Stimulated activated CD8-positive, alpha-beta memory T cell treated with anti-CD3 and anti-CD28 coated beads, Interleukin-7, amount 100 ng/mL, for 4 hours (primary cell): ENCODE data around the gene NDUFAF8.

ENCODE experiments used
- DNase-seq, 2 donors: peaks; one replicate each; pipeline ENCODE4 v3.0.0-alpha.2; 2020; ENCODE audit warnings: low read depth in 2 of 2

NDUFAF8 gene

DNA sequence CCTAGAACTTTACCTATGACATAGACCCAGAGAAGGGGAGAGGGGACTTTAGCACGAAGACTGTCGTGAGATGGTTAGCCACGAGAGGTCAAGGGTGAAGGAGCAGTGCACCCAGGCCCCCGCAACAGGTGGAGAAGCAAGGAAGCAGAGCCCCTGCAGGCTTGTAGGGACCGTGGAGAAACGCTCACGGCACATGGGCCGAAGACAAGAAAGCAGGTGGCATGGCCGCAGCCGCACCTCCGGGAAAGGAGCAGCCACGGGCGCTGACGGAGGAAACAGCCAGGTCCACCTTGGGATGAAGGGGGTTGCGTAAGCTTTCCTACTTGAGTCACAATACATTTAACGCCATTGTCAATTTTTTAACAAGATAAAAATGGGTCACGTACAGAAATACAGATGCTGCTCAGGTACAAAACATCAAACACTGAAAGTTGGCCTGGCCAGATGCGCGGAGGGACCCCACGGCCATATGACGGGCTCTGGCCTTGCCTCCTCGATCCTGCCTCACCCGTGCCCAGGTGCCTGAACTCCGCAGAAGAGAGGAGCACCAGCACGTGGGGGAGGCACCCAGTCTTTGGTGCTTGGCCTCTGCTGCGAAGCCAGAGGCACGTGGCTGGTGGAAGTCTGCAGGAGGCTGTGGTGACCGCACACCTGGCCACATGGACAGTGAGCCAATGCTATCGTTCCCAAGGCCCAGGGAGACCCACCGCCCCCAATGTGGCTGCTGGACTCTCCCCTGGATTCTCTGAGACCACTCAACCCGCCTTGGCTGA, 34.8 kb downstream of the NDUFAF8 start:
- no peak for DNase-seq

DNA sequence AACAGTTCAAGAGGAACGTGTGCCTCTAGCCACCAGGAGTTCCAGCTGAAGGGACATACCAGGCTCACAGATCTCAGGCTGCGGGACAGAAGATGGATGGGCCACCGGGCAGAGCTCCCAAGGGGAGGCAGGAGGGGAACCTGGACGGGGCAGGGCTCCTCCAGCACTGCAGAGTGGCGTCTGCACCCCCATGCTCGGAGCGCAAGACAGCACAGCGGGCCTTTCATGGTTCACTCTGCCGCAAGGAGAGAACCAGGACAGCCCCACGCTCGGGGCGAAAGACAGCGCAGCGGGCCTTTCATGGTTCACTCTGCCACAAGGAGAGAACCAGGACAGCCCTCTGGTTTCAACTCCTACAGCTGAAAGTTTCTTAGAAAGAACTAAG, 35.3 kb downstream of the NDUFAF8 start:
- no peak for DNase-seq

DNA sequence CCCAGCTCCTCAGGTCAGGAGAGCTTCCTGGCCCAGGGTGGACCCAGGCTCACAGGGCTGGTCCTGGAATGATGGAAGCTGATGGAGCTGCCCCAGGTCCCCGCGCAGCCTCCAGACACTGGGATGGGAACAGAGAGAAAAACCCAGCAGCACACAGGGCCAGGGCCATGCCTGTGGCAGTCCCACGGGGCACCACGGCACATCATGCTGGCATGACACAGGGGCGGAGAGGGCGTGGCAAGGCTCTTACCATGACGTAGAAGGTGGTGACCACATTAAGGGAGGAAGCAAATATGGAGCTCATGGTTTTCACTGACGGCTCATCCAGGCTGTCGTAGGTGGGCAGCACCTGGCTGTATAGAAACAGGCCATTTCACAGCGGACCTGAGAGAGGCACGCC, 37.7 kb downstream of the NDUFAF8 start:
- DNase-seq, result no peak

DNA sequence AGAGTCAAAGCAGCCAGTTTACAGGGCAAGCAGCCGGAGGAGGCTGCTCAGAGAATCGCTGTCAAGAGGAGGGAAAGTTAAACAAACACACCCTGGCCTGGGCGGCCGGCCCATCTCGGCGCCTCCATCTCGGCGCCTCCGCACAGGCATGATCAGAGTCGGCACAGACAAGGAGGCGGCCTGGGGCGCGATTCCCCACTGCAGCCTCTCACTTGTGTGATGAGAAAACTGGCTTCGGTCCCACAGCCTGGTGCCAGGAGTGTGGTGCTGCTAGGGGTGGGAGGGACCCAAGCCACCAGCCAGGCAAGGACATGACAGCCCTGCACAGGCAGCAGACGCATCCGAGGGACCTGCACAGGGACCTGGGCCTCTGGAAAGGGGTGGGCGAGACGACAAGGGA, 38.3 kb downstream of the NDUFAF8 start:
- DNase-seq, result no peak

DNA sequence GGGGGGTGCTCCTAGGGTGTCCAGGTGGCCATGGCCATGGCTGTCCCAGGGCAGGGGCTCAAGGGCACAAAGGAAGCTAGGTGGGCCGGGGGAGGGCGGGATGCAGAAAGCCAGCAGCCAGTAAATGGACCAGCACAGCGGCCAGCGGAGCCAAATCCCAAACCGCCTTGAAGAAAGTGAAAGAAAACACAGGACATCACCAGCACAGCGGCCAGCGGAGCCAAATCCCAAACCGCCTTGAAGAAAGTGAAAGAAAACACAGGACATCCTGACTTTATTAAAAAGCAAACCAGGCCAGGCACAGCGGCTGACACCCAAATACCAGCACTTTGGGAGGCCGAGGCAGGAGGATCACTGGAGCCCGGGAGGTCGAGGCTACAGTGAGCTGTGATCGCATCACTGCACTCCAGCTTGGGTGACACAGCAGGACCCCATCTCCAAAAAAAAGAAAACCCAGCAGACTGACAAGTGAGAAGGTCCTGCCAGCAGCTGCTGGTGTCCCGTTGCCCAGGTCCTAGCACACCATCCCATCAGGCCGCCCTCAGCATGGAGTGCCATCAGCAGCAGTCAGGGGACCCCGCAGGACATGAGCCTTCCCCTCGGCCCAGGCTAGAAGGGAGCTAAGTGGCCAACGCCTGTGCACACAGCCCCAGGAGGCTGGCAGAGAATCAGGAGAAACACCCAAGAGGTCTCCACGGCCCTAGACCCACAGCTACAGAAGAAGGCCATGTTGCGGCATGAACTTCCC, 39.0 kb downstream of the NDUFAF8 start:
- DNase-seq, result no peak

DNA sequence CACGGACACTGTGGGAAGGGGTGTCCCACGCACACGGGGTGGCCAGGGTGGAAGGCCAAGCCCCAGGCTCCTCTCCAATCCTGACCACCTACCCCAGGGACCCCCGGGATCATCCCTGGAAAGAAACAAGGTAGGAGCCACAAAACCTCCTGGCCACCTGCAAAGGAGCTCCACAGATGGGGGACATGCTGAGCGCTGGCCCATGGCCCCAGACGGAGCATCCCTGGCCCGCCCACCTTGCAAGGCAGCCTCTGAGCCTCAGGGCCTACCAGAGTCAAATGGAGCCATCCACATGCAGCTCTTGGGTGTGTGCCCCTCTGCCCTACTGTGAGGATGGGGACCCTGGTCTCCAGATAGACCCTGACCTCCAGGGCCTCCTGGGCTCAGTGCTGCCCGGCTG, 39.7 kb downstream of the NDUFAF8 start:
- DNase-seq, result no peak

DNA sequence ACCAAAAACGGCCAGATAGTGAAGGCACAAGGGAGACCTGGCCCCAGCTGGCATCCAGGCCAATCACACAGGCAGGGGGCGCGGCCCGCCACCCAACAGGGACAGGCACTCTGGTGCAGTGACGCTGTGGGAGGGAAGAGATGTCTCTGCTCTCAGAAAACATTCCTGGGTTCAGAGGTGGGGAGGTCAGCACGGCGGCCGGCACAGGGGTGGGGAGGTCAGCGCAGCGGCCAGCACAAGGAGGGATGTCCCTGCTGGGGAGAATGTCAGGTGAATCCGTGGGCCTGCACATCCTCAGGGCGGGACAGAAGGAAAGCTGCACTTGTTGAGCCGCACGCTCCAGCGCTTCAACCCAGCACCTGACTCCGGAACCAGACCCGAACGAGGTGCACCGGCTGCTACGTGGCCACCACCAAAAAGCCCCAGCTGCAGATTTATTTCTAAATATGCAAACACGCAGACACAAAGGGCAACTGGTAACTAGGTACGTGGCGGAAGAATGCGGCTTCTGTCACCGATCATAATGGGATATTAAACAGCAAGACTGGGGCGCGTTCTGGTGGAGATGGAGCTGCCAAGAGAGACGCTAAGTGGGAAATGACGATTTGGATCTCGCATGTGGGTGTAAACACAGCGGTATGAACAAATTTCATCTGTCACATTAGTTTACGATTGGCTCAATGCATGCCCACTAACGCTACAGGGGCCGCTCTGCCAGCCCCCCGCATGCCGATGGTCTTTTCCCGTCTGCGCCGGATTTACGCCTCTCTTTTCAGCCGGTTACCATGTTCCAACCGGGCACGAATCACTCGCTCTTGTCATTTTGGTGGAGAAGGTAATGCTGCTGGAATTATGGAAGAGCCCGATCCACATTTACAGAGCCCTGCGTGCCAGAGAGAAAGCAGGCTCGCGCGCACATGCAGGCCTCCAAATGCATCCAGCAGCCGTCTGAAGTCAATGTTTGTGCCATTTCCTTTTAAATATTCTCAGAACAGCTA, 40.5 kb downstream of the NDUFAF8 start:
- DNase-seq, result no peak

DNA sequence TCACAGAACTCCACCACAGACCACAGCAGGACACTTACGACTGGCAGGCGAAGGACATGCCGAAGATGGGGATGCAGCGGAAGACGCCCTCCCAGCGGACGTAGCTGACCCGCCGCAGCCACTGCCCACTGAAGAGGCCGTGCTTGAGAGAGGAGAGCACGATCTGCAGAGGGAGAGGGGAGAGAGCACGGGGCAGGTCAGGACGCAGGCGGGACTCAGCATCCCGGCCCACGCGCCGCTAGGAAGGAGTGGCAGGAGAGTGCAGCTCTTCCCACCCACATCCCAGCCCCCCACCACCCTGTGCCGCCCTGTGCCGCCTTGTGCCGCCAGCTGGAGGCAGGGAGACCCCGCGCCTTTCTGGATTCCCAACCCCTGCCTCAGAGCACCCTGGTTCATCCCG, 41.5 kb downstream of the NDUFAF8 start:
- no peak for DNase-seq

DNA sequence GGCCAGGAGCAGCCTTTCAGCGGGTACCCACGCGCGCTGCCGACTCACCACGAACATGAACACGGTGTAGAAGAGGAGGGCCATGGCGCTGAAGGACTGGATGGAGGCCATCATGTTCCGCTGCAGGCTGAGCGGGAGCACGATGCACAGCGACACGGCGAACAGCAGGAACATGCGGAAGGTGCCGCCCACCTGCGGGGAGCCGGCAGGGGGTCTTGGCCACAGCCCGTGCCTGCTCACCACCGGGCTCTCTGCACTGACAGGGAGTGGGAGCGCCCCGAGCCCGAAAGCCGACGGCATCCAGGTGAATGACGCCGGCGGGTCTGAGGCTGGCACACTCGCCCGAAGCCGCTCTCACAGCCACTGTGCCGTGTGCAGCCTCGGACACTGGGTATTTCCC, 43.0 kb downstream of the NDUFAF8 start:
- no peak for DNase-seq

DNA sequence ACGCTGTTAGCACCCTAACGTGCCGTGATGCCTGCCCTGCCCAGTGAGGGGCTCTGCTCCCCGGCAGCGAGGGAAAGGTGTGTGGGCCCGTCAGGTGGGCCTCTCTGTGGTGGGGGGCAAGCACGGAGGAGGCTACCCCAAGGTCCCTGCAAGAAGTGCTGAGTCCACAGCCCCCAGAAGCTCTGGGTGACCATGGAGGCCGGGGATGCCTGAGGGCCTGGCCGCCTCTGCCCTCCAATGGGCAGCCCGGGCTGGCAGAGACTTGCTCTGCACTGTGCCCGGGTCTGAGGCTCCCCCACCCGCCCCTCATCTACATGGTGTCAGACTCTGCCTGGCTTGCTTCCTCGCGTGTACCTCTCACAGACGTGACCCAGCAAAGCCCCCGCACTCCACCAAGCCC, 43.8 kb downstream of the NDUFAF8 start:
- DNase-seq, result no peak

DNA sequence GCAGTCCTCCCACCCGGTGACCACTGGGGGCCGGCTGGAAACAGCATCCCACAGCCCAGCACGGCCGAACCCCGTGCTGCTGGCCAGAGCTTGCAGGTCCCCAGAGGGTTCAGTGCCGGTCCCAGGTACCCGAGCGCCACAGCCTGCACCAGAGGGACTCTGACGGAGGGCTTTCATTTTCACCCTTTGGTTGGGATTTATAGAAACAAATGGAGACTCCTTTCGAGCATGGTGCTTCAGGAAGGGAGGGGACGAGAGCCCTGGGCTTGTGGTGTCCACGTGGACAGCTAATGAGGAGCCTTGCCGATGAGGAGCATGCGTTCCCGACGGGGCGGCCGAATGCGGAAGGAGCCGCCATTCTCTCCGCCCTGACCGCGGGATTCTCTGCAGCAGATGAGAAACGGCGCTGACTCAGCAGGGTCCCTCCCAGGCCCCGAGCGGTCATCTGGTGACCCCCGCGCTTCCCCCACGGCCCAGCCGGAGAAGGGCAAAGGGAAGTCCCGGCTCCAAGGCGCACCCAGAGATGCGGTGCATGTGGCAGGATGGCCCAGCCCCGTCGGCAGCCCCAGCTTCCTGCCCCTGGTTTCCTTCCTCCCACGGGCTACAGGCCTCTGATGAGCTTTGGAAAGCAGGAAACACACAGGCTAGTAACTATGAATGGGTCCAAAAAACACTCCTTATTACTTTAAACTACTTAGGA, 46.2 kb downstream of the NDUFAF8 start:
- peak; percentile 14 to 49 for DNase-seq

DNA sequence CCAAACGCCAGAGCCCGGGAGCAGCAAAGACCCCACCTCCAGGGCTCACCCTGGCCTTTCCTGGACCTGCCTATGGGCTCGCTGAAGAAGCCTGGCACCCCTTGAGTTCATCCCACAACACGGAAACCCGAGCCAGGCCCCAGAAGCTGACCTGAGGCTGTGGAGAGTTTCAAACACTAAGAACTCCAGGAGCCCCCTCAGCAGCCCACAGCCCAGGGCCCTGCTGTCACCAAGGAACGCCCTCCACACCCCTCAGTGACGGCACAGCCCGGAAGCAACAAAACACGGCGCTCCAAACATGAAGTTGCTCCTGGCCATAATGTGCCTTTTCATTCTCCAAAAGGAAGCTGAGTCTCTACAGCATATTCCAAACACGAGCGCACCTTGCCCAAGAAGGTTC, 46.8 kb downstream of the NDUFAF8 start:
- DNase-seq, result no peak

DNA sequence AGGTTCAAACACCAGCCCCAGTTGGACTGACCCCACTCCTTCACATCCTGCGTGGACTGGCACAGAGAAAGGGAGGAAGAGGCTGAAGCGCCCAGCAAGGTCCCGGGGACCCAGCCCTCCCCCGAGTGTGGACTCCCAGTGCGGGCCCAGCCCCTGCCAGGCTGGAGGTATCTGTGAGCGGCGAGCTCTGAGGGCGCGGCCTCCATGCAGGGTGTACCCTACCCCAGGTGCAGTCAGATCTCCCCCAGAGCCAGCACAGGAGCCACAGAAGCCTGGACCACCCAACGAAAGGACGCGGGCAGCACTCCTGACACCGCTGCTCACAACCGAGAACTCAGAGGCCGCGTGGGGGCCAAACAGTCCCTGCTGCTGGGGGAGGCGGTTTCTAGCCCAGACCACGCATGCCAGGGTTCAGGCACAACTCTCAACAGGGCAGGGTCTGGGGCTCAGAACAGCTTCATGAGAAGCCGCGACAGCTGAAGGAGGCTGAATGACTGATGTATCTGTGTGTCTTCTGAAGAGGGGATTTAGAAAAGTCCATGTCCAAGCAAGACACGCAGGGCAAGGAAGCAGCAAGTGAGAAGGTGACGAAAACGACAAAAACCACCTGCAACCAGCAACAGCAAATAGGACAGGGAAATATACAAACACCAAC, 47.5 kb downstream of the NDUFAF8 start:
- no peak for DNase-seq

DNA sequence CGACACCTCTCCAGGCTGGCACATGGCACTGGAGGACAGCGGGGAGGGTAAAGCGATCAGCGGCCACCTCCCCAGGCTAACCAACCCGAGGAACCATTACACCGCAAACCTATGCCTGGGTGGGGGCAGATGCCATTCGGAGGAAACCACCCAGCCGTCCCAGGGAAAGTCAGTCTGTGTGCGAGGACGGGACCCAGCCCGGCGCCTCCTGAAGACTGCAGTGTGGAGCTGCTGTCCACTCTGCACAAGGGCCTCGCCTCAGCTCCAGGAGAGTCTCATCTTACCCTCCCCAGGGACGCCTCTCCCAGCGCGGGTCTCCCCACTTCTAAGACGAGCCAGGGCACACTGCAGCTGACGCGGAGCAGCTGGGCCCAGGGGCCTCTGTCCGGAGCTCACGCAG, 48.0 kb downstream of the NDUFAF8 start:
- no peak for DNase-seq

DNA sequence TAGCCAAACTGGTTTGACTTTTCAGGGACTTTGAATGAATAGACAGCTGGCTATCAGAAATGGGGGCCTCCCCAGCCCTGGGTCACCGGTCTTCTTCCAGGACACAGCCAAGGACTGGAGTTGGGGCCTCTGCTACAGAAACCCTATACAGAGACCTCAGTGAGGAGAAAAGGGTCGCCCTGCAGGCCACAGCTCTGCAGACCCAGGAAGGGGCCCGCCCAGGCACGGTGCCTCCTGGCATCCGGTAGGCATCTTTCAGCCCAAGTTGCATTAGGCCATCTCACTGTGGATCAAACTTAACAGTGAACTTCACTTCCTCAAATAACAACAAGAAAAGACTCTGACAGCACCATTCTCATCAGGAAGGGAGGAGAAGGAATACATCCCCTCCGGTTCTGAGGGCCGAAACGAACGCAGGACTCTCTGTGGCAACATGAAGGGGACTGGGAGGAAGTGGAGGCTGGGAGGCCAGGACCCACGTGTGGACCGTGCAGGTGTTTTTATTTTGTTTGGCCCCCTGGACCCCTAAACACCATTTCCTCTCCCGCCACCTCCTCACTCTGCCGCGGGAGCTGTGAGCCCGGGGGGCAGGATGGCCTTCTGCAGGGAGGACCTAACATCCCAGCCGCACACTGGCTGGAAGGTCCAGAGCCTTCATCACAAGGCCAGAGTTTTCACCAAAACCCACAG, 48.8 kb downstream of the NDUFAF8 start:
- no peak for DNase-seq

DNA sequence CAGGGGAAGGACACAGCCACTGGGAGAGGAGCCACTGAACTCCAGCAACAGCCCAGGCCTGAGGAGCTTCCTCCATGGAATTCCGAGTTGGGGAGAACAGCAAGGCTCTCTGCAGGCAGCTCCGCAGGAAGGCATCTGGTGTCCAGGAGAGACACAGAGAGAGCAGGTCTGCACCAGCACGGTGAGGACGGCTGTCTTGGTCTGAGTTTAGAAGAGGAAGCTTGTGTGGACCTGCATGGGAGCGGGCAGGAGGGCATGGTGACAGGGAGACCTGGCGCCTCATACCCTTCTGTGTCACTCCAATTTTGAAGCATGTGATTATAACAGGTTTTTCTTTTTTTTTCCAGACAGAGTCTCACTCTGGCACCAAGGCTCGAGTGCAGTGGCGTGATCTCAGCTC, 49.6 kb downstream of the NDUFAF8 start:
- DNase-seq, result no peak

DNA sequence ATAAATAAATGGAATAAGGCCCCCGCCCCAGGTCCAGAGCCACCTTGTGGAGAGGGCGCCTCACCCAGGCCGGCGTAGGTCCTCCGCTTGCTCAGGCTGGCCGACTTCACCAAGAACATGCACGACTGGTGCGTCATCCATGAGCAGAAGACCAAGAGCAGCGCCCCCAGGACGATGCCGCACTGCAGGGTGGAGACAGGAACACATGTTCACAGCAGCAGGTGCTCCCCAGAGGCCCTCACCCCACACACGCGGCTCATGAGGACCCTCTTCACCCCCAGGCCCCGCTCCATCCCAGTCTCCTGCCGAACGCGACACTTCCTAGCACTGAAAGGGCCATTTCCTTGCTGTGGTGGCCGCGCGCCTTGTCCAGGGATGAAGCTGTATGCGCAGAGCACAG, 50.5 kb downstream of the NDUFAF8 start:
- DNase-seq, result no peak

DNA sequence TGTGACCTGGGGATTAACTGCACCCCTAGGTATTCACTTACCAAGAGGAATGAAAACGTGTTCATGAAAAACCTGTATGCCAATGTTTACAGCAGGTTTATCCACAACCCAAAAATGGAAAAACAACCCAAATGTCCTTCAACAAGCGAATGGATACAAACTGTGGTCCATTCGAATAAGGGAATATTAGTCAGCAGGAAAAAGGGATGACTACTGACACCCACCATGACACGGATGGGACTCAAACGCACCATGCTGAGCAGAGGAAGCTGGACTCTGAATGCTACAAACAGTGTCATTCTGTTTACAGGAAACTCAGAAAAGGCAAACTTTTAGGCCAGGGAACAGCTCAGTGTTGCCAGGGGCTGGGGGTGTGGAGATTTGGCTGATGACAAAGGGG, 51.1 kb downstream of the NDUFAF8 start:
- no peak for DNase-seq
